Measurements from ENCODE around the gene ADAT1.

The ADAT1 gene, protein sequence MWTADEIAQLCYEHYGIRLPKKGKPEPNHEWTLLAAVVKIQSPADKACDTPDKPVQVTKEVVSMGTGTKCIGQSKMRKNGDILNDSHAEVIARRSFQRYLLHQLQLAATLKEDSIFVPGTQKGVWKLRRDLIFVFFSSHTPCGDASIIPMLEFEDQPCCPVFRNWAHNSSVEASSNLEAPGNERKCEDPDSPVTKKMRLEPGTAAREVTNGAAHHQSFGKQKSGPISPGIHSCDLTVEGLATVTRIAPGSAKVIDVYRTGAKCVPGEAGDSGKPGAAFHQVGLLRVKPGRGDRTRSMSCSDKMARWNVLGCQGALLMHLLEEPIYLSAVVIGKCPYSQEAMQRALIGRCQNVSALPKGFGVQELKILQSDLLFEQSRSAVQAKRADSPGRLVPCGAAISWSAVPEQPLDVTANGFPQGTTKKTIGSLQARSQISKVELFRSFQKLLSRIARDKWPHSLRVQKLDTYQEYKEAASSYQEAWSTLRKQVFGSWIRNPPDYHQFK

DNA sequence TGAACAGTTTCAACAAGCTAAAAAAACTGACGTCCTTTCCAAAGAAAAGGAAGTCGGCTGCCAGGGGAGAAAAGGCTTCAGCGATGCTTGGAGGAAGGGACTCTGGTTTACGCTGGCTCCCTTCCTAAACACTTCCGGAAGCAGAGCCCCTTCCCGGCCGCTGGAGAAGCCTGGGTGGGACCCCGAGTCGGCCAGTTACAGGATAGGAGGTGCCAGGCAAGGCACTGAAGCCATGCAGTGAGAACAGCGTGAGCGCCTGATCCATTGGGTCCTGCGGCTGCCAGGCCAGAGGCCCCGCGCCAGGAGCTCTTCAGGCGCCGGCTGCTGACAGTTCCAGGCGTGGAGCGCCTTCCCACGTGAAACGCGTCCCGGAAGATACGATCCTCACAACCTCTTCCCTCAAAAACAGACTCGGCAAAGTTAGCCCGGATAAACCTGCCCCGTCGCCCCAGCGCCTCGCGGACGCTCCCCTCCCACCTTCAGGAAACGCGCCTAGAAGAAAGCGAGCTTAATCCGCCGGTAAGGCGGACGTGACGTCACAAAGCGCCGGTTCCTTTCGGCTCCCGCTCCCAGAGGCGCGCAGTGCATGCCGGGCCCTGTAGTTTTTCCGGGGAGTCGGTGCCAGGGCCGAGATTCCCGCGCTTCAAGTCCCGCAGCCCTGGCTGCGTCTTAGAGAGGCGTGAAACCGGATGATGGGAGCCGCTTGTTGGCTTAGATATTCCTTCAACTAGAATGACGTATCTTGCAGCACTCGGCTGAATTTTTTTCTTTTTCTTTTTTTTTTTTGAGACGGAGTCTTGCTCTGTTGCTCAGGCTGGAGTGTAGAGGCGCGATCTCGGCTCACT is at the start of gene ADAT1:
TSS of gene ADAT1 (minus strand) at position 521 of the 845 bp plus-strand sequence. CDS start 2,482 bp downstream, outside the sequence.
- peak; percentile 92 for FAIRE-seq

DNA sequence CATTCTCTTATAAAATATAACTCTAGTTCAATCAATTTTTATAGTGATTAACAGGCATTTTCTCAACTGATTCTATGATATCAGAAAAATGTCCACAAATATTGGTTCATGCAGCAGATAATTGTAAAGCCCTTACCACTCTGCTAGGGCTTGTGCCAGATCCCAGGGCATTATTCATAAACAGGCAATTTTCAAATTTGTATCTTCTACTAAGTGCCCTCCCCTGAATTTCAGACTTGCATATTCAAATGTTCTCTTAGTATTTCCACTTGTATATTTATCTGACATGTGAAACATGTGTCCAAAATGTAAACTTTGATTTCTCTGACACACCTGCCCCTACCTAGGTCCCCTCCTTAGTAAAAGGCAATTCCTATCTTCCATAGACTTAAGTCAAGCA is 44.4 kb upstream of the ADAT1 start:
- FAIRE-seq: no peak

DNA sequence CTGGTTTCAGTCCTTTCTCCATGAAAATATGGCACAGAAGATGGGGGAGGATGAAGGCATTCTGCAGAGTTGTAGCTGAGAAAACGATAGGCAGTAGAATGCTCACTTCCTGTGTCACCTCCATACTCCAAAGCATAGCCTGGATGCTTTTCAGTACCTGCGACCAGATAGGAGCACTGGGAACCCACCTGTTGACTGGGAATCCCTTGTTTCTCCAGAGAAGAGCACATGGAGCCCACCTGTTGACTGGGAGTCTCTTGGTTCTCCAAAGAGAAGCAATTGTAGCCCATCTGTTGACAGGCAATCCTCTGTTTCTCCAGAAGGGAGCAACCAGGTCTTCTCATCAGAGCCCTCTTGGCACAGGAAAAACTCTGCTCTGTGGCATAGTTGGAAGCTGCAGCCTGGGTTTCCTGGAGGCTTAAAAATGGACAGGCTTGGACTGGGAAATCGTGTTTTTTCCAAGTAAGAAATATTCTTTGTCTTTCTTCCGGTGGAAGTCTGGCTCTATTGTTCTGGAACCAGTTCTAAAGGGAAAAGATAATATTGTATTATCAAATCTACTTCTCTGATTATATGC is 37.7 kb upstream of the ADAT1 start:
- FAIRE-seq: no peak

DNA sequence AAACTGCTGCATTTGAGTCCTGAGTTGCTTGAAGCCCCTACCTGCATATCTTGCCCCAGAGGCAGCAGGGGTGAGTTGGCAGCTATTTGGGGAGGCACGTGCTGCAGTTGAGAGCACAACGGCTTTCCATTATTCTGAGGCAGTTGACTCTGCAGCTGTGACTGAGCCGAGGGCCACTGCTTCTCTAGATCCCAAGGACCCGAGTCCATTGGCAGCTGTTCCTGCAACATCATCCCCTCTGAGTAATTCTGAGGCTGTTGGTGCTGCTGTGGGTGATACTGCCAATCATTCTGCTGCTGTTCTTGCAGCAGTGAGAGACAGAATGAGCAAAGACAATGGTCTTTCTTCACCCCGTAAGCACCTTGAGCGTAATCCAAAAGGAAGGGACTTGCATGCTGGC is 37.2 kb upstream of the ADAT1 start:
- no peak for FAIRE-seq

DNA sequence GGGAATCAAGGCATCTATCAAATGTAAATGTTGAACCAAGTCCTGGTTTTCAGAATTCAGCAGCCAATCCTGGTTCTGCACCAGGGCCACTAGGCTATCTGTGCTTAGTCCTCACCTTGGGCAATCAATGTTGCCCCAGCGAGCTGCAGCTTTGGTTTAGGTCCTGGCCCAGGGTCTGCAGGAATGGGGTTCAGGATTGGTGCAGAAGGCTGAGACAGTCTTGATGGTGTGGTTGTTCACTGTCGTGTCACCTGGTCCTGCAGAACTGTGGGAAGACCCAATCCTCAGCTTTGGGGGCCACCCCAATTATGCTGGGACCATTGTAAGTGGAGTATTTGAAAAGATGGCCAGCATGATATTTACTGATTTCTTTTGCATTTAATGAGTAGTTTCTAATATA is 35.1 kb upstream of the ADAT1 start:
- FAIRE-seq: no peak

DNA sequence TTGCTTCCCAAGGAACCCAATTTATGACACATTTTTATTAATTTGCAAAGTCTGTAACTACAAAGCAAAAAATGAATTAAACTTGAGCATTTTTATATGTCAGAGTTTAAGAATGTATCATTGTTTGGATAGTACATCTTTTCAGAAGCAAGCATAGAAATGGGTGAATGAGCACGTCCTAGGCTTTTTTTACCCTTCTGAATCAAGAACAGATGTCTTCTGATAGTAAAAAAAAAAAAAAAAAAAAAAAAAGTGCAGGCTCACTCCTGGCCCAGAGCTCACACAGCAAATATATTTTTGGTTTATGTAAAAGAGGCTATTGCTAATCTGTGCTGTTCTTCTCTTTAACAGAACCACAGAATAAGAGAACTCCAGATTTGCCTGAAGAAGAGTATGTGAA is 30.8 kb upstream of the ADAT1 start:
- no peak for FAIRE-seq

DNA sequence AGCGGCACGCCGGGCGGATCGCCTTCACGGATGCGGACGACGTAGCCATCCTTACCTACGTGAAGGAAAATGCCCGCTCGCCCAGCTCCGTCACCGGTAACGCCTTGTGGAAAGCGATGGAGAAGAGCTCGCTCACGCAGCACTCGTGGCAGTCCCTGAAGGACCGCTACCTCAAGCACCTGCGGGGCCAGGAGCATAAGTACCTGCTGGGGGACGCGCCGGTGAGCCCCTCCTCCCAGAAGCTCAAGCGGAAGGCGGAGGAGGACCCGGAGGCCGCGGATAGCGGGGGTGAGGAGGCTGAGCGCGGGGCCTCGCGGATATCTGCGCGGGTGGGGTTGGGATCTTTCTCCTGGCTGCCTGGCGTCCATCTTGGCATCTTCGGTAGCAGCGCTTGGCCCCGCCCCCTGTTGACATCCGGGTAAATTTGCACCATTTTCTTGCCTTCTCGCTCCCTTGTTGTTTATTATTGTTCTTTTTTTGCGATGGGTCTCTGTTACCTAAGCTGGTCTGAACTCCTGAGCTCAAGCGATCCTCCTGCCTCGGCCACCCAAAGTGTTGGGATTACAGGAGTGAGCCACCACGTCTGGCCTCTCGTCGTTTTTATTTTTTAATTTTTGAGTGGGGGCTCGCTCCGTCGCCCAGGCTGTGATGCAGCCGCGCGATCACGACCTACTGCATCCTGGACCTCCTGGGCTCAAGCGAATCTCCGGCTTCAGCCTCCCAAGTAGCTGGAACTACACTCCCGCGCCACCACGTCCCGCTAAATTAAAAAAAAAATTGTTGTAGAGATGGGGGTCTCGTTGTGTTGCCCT is 25.4 kb upstream of the ADAT1 start:
- FAIRE-seq: no peak

DNA sequence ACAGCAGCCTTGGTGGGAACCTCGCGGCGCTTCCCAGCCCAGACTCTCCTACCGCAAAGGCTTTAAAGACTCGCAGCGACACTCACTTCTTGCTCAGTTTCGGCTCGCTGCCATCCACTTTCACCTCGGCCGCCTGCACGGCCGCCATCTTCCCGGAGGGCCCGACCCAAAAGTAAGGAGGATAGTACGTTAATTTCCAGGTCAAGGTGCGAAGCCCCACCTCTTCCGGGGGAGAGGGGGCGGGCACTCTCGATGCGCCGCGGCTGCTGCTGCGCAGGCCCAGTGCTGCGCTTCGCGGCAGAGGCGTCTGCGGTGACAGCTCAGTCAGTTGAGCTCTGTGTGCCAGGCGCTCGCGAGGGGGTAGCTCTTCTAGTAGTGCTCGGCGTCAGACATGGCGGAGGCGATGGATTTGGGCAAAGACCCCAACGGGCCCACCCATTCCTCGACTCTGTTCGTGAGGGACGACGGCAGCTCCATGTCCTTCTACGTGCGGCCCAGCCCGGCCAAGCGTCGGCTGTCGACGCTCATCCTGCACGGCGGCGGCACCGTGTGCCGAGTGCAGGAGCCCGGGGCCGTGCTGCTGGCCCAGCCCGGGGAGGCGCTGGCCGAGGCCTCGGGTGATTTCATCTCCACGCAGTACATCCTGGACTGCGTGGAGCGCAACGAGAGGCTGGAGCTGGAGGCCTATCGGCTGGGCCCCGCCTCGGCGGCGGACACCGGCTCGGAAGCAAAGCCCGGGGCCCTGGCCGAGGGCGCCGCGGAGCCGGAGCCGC is 24.6 kb upstream of the ADAT1 start, which contains the start of the genes KARS1 and TERF2IP:
TSS of gene KARS1 (minus strand) at position 174 of the 773 bp plus-strand sequence. CDS start at position 148, 26 bp downstream.
TSS of gene TERF2IP (plus strand) at position 282 of the 773 bp plus-strand sequence. CDS start at position 392, 110 bp downstream.
- FAIRE-seq: peak; percentile 43

DNA sequence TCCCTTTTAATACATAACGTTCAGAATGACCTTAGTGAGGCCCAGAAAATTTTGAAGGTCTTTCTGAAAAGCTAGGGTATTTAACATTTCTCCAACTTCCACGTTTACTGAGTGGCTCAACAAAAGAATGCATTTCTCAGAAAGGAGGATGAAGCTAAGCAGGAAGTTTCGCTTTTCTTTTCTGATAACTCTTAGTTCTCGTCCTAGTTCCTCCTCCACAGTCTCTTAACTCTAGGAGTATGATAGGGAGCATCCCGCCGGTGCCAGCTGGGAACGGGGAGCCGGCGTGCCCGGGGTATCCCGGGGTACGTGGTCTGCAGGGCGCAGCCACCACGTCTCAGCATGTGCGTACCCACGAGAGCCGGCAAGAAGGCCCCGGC is 24.0 kb upstream of the ADAT1 start:
- no peak for FAIRE-seq

DNA sequence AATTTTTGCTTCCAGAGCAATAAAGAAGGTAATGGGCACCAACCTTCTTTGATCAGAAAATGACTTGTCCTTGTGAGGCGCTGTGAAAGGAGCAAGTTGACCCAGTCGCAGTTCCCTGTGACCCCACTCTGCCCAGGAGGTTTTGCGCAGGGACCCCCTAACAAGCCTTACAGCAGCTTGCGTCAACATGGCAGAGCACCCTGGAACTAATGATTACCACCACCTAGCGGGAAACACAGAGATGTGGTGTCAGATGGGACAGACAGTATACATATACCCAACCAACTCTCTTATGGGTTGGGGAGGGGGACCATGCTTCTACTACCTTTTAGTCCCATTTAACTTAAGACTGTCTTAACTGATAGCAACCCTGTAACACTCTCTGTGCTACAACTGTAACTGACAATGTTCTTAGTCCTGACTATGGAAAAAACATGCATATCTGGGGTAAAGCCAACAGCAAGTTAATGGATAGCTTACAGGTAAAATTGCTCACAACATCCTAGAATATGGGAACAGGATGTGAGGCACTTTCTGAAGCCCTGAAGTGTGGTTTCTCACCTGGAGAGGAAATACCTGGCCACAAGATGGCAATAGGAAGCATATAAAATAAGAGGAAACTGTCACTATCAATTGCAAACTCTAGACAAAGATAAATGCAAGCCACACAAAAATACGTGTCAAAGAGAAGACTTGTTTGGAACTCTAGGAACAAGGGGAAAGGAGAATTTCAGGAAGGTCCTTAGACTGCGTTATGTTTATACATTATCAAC is 21.3 kb upstream of the ADAT1 start:
- no peak for FAIRE-seq

DNA sequence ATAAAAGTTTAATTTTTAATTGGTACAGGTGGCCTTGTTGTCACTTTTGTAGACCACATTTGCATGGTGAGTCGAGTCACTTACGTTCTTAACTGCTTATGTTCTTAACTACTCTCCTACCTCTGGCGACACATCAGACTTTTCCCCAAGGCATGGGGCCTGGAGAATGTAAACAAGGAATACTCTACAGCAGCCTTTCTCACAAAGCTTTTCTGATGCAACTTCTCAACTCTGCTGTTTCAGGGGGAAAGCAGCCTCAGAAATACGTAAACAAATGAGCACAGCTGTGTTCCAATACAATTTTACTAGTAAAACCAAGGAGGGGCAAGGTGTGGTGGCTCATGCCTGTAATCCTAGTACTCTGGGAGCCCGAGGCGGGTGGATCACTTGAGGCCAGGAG is 17.5 kb upstream of the ADAT1 start:
- FAIRE-seq: no peak

DNA sequence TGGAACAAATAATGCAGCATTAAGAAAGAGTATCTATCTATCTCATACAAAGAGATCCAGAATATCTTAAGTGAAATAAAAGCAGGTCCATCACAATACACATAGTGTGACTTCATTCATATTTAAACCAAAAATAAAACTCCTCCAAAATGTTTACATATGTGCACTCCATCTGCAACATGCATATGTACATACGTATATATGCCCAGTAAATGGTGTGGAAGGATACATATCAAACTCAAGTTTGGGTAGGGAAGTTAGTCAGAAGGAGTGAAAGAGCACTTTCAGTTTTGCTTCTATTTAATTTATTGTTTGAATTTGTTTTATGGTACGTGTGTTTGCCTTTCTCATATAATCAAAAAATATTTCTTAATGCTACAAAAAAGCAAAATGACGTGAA is 12.0 kb upstream of the ADAT1 start:
- FAIRE-seq: no peak

DNA sequence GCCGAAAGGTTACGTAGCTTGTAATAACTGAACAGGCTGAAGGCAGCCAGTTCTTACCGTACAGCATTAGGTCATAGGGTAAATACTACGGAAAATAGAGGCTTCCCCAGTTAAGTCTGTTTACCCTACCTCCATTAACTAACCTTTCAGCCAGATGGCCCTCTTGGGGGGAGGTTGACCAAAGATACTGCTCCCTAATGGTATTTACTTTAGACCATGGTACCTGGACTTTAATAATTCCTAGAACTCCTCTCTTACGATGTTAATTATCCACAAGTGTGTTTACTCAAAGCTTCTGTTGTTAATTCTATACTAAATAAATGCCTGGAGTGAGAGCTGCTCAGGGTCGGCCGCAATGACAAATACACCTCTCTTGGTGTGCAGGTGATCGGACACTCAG is 9.8 kb upstream of the ADAT1 start:
- FAIRE-seq: no peak

DNA sequence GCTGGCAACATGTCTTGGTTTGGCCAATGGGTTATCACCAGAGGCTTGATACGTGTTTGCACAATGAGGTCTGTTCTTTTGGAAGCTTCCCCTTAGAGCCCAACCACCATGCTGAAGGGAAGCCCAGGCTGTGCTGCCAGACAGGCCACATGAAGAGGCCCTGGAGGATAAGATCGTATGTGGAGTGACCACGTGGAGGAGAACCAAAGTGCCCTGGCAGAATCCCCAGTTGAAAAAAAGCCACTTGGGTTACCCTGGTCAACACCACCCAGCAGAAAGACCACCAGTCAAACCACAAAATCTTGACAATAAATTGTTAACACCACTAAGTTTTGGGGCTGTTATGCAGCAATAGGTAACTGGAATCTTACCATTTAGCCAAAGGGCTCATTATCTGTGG is 7.0 kb upstream of the ADAT1 start:
- FAIRE-seq: no peak

DNA sequence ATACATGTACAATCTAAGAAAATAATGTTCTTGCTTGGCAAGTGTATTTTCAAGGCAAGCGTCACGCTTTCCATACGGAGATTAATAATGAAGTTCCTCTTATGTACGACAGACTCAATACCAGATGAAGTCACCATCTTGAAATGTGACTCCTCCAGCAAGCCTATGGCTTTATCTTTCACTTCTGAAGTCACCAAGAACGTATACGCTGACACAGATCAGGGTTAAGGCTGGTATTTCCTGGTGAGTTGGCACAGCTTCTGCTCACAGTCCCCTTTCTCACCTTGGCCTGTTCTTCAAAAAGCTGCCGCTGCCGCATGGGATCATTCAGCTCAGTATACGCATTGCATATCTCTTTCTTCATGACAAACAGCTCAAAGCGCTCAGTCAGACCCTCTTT is 6.1 kb upstream of the ADAT1 start:
- FAIRE-seq: no peak

DNA sequence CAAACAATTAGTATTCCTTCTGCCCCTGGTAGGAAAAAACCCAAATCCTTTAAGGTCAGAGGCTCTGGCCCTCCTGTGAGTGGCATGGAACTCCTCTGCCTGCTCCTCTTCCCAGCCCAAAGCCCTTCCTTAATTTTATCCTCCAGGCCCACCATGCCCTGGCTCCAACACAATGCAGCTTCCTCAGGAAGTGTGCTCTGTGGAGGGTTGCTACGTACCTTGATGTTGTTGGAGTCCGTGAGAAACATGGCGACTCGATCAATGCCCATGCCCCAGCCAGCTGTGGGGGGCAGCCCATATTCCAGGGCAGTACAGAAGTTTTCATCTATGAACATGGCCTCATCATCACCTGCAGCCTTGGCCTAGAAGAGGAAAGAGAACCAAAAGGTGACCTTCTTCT is 5.3 kb upstream of the ADAT1 start:
- no peak for FAIRE-seq

DNA sequence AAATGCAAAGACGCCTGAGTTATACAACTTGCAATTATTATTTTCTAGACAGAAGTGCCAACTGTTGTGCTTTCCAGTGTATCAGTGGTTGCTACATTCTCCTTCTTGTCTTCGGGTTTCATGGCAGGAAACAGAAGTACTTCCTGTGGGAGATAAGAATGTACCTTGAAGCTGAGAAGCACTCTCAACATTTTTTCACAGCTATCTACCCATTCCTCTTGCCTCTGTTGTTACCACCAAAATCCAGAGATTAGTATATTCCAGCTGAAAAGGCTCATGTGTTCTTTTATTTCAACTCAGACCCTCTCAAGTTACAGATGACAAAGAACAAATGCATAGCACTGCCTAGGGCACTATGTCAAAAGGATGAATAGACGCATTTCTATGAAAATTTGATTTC is 4.8 kb upstream of the ADAT1 start:
- FAIRE-seq: no peak

DNA sequence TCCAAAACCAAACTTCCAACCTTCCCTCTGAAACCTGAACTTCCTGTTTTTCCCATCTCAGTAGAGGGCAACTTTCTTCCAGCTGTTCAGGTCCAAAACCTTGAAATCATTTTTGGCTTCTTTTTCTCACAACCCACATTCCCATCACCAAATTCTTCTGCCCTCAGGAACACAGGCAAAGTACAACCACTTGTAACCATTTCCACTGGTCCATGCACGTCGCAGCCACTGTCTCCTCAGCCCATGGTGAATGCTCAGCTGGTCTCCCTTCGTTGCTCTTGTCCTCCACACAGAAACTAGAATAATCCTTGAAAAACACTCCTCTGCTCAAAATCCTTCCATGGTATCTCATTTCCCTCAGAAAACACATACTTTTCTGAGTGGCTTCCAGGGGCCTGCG is 3.7 kb upstream of the ADAT1 start:
- FAIRE-seq: no peak

DNA sequence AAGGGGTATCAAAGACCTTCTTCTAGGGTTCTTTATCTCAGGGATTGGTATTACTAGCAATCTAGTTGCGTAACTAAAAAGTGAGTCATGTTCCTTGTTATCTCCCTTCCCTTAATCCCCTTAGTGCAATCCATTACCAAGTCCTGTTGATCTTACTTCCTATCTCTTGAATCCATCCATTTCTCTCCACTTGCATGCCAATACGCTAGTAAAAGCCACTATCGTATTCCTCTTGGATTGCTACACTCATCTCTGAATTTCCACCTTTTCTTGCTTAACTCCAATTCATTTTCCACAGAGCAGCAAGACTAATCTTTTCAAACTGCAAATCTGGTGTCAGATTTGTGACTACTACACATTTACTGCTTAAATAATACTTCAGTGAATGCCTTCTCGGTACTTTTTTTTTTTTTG is 1.8 kb upstream of the ADAT1 start:
- FAIRE-seq: no peak

DNA sequence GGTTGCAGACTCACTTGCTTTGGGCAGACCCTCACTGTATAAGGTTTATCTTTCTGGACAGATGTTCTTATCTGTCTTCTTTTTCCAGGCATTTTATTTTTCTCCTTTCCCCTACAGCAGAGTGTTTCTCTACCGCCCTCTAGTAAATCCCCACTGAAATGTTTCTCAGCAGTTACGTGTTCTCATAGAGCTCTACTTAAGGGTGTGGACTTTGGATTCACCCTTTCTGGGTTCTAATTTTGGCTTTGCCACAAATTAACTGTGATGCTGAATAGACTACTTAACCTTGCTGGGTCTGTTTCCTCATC is 2.0 kb downstream of the ADAT1 start:
- FAIRE-seq: no peak
